GM20000 (cell line): Measurements from ENCODE around the gene HLF.

Experiments
- DNase-seq: peaks from one replicate; pipeline ENCODE4 v3.0.0; 2012; ENCODE audit warnings: low spot score
- TF ChIP-seq, protein P1 (sequence below): IDR thresholded peaks from 2 replicates; pipeline ENCODE4 v1.5.1; 2012; ENCODE audit warnings: mild to moderate bottlenecking, control low read depth; ENCODE audit errors: extremely low read depth, missing control alignments

Gene HLF

DNA sequence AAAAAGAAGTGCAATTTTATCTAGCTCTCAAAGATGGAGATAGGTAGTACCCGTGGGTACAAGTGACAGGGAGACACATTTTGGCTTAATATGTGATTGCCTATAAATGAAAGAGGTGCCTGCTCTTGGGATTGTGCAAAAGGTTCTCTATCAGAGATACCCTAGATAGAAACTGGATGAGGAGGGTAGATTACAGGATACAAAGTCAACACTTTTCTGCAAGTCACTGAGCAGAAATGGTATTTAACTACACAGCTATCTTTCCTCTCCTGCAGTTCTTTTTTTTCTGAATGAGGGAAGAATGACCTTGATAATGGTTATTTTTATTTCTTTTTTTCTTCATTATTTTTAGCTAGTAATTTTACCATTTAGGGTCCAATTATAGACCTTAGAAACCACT is 89.2 kb downstream of the HLF start:
- TF ChIP-seq, protein P1, sequence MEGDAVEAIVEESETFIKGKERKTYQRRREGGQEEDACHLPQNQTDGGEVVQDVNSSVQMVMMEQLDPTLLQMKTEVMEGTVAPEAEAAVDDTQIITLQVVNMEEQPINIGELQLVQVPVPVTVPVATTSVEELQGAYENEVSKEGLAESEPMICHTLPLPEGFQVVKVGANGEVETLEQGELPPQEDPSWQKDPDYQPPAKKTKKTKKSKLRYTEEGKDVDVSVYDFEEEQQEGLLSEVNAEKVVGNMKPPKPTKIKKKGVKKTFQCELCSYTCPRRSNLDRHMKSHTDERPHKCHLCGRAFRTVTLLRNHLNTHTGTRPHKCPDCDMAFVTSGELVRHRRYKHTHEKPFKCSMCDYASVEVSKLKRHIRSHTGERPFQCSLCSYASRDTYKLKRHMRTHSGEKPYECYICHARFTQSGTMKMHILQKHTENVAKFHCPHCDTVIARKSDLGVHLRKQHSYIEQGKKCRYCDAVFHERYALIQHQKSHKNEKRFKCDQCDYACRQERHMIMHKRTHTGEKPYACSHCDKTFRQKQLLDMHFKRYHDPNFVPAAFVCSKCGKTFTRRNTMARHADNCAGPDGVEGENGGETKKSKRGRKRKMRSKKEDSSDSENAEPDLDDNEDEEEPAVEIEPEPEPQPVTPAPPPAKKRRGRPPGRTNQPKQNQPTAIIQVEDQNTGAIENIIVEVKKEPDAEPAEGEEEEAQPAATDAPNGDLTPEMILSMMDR = no peak
- no peak for DNase-seq

DNA sequence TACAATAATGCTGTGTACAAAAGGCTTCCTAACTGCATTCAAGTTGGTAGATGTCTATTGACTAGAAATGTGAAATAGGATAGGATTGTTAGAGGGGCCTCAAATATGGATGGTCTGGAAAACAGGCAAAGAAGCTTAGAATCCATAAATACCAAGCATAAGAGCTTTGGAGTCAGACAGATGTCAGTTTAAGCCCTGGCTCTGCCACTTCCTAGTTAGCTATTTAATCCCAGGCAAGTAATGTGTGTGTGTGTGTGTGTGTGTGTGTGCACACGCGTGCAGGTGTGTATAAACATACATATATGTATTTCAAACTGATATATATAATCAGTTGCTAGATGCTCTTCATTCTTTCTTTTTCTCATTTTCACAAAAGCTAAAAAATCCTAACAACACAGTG is 90.2 kb downstream of the HLF start:
- no peak for DNase-seq
- TF ChIP-seq, protein P1 = no peak

DNA sequence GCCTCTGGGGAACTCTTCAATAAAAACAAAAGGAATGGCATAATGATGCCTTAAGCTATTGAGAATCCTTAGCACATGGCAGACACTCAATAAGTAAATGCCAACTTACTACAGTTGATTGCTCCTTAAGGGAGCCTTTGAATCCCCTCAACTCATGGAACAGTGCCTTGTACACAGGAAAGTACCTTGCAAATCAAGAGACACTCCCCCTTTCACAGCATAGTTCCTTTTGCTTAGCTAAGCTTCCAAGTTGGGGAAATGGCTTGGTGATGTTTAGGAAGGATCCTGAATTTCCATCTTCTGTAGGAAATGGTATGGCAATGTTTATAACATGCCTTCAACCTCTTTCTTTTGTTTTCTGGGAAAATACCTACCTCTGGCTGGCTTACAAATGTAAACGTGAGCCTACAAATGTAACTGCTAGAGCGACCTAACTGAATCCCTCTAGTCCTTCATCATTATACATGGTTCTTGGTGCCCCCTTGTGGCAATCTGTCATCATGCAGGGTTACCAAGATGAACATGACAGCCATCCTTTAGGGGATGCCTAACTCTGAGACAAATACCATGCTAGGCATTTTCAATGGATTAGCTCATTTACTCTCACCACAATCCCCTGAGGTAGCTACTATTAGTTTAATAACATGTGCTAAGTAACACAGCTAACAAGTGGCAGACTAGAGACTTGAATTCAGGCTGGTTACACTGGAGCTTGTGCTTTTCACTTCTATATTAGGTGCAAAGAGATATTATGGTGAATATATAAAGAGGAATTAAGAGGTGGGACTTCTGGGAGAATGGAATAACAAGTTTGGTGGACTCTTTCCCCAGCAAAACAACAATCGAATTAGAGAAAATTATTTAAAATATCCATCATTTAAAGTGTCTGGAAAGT is 91.9 kb downstream of the HLF start:
- TF ChIP-seq, protein P1 = peak; percentile 66
- DNase-seq = peak; percentile 72

DNA sequence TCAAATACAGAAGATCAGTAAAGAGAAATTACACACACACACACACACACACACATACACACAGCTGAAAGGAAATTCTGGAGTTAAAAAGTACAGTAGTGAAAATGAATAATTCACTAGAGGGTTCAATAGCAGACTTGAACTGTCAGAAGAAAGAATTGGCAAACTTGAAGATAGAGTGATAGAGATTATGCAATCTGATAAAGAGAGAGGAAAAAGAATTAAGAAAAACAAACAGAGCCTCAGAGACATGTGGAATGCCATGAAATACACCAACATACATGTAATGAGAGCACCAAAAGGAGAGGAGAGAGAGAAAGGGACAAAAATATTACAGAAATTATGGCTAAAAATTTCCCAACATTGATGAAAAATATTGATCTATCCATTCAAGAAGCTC is 96.2 kb downstream of the HLF start:
- DNase-seq = no peak
- TF ChIP-seq, protein P1 = no peak

DNA sequence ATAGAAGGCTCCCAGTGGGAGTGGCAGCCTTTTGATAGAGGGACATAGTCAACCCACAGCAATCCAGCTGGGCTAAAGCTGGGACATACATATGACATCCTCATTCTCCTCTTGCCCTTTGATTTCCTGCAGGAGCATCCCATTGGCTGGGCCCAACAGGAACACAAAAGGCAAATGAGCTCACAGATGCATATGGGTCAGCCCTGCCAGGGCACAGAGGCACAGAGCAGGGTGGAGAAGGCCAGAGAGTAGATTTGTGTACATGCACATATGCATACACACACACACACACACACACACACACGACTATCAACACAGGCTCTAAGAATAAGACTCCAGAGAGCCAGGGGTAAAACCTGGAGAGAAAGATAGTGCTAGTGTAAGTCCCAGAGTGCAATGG is 98.3 kb downstream of the HLF start:
- TF ChIP-seq, protein P1 = no peak

DNA sequence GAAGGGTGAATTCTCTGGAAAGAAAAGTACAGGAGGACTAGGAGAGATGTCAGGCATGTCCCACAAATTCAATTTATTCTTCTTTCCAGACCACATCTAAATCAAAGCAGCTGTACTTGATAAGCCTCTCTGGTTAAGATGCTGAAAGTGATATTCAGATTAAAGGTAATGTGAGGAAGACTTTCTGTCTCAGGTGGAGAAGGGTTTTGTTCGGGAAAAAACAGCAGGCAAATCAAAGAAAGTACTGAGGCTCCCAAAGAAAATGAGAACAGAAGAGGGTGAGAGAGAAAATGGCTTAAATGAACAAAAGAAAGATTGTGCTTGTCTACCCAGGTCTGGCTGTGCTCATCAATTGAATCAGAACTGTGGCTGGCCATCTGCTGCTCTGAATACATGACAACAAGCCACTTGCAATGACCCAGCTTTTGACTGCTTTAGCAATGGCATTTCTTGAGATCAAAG is 101.3 kb downstream of the HLF start:
- TF ChIP-seq, protein P1 = no peak
- no peak for DNase-seq

More for the DNA sequence above, 98.3 kb downstream of the HLF start:
- no peak for DNase-seq

DNA sequence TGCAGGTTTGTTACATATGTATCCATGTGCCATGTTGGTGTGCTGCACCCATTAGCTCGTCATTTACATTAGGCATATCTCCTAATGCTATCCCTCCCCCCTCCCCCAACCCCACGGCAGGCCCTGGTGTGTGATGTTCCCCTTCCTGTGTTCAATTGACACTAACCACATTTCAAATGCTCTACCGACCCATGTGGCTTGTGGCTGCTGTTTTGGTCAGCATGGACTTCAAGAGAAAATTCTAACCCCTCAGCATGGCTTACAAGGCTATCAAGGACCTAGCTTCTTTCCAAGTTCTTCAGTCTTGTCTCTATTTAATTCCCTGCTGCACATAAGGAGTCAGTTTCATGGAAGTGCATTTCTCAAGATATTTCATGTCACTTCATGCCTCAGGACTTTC is 103.9 kb downstream of the HLF start:
- TF ChIP-seq, protein P1 = no peak
- DNase-seq = no peak
